ENCODE measurements around the gene EXD3. TPM values are rescaled to one million over a fixed set of nuclear protein-coding genes. Genes with fewer than 3 reads are reported as not detected.
A peak's percentile ranks its signal among the peaks of the same experiment; 100 is the strongest.

The EXD3 gene
- total RNA-seq, 1 donor from 2014 or later, result 19.9 TPM

DNA sequence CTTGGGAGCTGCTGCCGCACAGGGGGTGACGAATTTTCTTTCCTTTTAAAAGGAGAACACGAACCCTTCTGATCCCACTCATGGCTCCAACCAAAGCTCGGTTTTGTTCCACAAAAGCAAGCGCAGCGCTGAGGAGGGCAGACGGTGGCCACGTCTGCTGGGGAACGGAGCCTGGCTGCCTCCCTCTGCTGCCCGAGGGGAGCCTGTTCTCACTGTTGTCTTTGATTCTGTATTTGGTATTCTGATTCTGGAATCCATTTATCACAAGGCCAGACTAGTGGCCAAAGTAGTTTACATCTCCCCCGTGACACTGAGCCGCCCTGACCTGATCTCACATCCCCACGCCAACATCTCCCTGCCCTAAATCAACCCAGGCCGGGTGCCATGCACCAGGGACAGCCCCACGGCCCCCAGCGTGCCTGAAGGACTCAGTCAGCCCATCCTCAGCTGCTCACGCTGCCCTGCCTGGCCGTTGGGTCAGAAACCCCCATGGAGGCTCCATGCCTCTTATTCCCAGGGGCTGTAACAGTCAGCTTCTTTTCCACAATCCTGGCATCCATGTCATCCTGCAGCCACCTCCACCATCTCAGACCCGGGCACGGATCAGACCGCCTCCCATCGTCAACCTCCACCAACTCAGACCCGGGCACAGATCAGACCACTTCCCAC, 42.9 kb upstream of the EXD3 start:
- Mint-ChIP-seq H3K27ac (ENCODE audit: unreplicated experiment) (peak overlapping the region; percentile 64), H3K27me3 (ENCODE audit: unreplicated experiment) (peaks cover 6% of the 10 kb centered on the region), H3K4me3 (ENCODE audit: unreplicated experiment) (peak overlapping the region; percentile 75), H3K36me3 (ENCODE audit: low read depth, unreplicated experiment) (peaks cover 7% of the 10 kb centered on the region), H3K9me3 (ENCODE audit: unreplicated experiment) (no peaks in the 10 kb centered on the region), H3K4me1 (ENCODE audit: unreplicated experiment) (peaks cover 9% of the 10 kb centered on the region)
- TF ChIP-seq, protein P1, sequence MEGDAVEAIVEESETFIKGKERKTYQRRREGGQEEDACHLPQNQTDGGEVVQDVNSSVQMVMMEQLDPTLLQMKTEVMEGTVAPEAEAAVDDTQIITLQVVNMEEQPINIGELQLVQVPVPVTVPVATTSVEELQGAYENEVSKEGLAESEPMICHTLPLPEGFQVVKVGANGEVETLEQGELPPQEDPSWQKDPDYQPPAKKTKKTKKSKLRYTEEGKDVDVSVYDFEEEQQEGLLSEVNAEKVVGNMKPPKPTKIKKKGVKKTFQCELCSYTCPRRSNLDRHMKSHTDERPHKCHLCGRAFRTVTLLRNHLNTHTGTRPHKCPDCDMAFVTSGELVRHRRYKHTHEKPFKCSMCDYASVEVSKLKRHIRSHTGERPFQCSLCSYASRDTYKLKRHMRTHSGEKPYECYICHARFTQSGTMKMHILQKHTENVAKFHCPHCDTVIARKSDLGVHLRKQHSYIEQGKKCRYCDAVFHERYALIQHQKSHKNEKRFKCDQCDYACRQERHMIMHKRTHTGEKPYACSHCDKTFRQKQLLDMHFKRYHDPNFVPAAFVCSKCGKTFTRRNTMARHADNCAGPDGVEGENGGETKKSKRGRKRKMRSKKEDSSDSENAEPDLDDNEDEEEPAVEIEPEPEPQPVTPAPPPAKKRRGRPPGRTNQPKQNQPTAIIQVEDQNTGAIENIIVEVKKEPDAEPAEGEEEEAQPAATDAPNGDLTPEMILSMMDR (IDR thresholded peaks at IDR 0.05; ENCODE audit: unreplicated experiment), result no peak
- no peak for DNase-seq (ENCODE audit: low spot score)

DNA sequence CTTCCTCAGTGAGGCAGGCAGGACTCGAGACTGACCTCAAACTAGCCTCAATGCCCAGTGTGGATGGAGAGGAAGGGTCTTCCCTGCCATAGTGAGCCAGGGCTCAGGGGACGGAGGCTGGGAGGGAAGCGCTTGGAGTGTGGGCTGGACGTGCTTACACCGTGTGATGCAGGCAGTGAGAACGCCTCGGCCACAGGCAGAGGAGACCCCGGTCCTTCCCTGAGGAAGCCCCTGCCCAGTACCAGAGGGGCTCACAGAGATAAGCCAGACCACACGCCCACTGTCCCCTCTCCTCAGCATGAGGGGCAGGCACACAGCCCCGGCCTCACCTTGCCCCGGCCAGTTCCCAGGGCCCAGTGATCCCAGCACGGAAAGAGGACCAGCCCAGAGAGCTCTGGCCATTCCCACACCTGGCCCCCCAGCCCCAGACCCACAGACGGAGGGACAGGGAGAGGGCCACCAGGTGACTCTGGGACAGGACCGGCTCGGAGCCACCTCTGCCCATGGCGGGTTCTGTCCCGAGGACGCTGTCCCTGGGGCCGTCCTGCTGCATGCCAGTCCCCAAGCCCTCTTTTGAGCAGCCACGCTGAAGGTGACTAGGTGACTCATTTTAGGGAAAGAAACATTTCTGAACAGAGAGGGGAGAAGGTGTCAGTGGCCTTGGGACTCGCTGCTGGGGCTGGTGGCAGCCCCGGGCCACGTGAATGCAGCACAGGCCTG, 42.2 kb upstream of the EXD3 start:
- DNase-seq (ENCODE audit: low spot score), result no peak
- TF ChIP-seq, protein P1 (IDR thresholded peaks at IDR 0.05; ENCODE audit: unreplicated experiment), result no peak
- Mint-ChIP-seq H3K9me3 (ENCODE audit: unreplicated experiment) (no peaks in the 10 kb centered on the region), H3K4me3 (ENCODE audit: unreplicated experiment) (no peak overlapping the region), H3K36me3 (ENCODE audit: low read depth, unreplicated experiment) (peaks cover 7% of the 10 kb centered on the region), H3K27me3 (ENCODE audit: unreplicated experiment) (peaks cover 6% of the 10 kb centered on the region), H3K27ac (ENCODE audit: unreplicated experiment) (no peak overlapping the region), H3K4me1 (ENCODE audit: unreplicated experiment) (peaks cover 5% of the 10 kb centered on the region)

DNA sequence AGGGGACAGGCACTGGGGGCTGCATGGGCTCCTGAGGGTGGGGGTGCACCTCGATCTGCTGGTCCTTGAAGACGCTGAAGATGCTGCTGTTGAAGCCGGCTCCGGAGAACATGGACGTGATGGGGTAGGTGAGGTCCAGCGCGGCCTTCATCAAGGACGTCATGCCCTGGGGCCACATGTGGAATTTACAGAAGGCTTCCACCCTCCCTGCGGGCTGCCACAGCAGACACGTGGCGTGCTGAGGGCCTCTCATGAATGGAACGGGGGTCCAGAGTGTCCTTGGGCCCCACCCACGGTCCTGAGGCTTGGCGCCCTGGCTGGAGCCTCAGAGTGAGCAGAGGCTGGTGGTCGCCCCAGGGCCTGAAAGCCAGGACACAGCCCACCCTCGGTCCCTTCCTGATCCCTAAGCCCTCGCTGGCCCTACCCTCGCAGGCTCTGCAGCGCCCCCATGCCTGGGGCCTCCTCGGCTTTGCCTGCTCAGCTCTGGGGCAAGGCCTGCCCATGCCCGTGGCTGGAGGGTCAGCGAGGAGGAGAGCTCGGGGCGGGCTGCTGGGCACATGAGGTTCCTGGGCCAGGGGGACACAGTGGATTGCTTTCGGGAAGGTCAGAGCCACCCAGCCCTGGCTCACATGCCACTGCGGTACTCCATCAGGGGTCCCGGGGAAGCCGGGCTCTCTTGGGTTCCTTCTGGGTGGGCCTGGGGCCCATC, 41.5 kb upstream of the EXD3 start:
- TF ChIP-seq, protein P1 (IDR thresholded peaks at IDR 0.05; ENCODE audit: unreplicated experiment), result no peak

DNA sequence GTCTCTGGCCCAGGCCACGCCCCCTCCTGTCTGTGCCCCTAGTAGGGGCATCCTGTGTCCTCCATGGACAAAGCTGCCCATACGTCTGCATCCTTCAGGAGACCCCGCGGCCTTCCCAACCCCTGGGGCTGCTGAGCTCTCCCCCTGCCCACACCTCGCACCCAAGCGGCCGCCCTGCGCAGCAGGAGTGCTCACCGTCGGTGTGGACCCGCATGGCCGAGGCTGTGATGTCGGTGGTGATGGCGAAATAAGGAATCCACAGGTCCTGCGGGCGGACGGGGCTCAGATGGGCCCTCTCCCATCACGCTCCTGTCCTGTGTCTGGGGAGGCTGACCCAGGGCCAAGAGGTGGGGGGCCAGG, 40.9 kb upstream of the EXD3 start:
- Mint-ChIP-seq H3K9me3 (ENCODE audit: unreplicated experiment) (no peaks in the 10 kb centered on the region), H3K36me3 (ENCODE audit: low read depth, unreplicated experiment) (peaks cover 7% of the 10 kb centered on the region)
- no peak for DNase-seq (ENCODE audit: low spot score)

More for the DNA sequence above, 41.5 kb upstream of the EXD3 start:
- no peak overlapping the region for H3K4me3 Mint-ChIP-seq (ENCODE audit: unreplicated experiment)
- peaks cover 6% of the 10 kb centered on the region for H3K27me3 Mint-ChIP-seq (ENCODE audit: unreplicated experiment)
- H3K36me3 Mint-ChIP-seq (ENCODE audit: low read depth, unreplicated experiment), result peaks cover 7% of the 10 kb centered on the region
- DNase-seq (ENCODE audit: low spot score), result no peak
- H3K27ac Mint-ChIP-seq (ENCODE audit: unreplicated experiment), result no peak overlapping the region
- no peaks in the 10 kb centered on the region for H3K9me3 Mint-ChIP-seq (ENCODE audit: unreplicated experiment)
- H3K4me1 Mint-ChIP-seq (ENCODE audit: unreplicated experiment), result peaks cover 5% of the 10 kb centered on the region

More for the DNA sequence above, 40.9 kb upstream of the EXD3 start:
- Mint-ChIP-seq H3K4me3 (ENCODE audit: unreplicated experiment) (no peak overlapping the region), H3K27me3 (ENCODE audit: unreplicated experiment) (peaks cover 6% of the 10 kb centered on the region), H3K27ac (ENCODE audit: unreplicated experiment) (no peak overlapping the region), H3K4me1 (ENCODE audit: unreplicated experiment) (peaks cover 5% of the 10 kb centered on the region)
- TF ChIP-seq, protein P1 (IDR thresholded peaks at IDR 0.05; ENCODE audit: unreplicated experiment), result no peak

Measured in endothelial cell (in vitro differentiated cells).